ENCODE measurements around the gene GEMIN7.

The GEMIN7 gene

GRCh38 chr19:45090034-45090433, 11.0 kb downstream of the GEMIN7 start:
- no peak for DNase-seq (ENCODE audit: low spot score)

GRCh38 chr19:45090606-45091005, 11.5 kb downstream of the GEMIN7 start:
- DNase-seq (ENCODE audit: low spot score), result no peak

- DNase-seq (ENCODE audit: low spot score), result peak; percentile 99
These were observed 12.2 kb downstream of the GEMIN7 start for GRCh38 chr19:45091031-45091923.

GRCh38 chr19:45092747-45093678, 14.0 kb downstream of the GEMIN7 start, which contains the start of gene PPP1R37:
TSS of gene PPP1R37 (plus strand) at chr19:45093179. CDS start at chr19:45093326, 147 bp downstream.
- DNase-seq (ENCODE audit: low spot score), result peak; percentile 99

GRCh38 chr19:45094137-45094536, 15.1 kb downstream of the GEMIN7 start:
- no peak for DNase-seq (ENCODE audit: low spot score)

- DNase-seq (ENCODE audit: low spot score), result no peak
These were observed 15.6 kb downstream of the GEMIN7 start for GRCh38 chr19:45094707-45095106.

GRCh38 chr19:45095496-45096413, 16.7 kb downstream of the GEMIN7 start:
- DNase-seq (ENCODE audit: low spot score), result no peak

GRCh38 chr19:45096700-45097099, 17.6 kb downstream of the GEMIN7 start:
- DNase-seq (ENCODE audit: low spot score), result no peak

GRCh38 chr19:45097450-45097775, 18.4 kb downstream of the GEMIN7 start:
- DNase-seq (ENCODE audit: low spot score), result no peak

GRCh38 chr19:45097776-45098520, 18.9 kb downstream of the GEMIN7 start:
- DNase-seq (ENCODE audit: low spot score), result peak; percentile 92

- no peak for DNase-seq (ENCODE audit: low spot score)
These were observed 19.7 kb downstream of the GEMIN7 start for GRCh38 chr19:45098521-45099466.

GRCh38 chr19:45099467-45100191, 20.6 kb downstream of the GEMIN7 start:
- DNase-seq (ENCODE audit: low spot score), result no peak

- no peak for DNase-seq (ENCODE audit: low spot score)
These were observed 21.1 kb downstream of the GEMIN7 start for GRCh38 chr19:45100201-45100600.

GRCh38 chr19:45100846-45101252, 21.8 kb downstream of the GEMIN7 start:
- no peak for DNase-seq (ENCODE audit: low spot score)

GRCh38 chr19:45101806-45102205, 22.7 kb downstream of the GEMIN7 start:
- no peak for DNase-seq (ENCODE audit: low spot score)

GRCh38 chr19:45102481-45102880, 23.4 kb downstream of the GEMIN7 start:
- DNase-seq (ENCODE audit: low spot score), result no peak

- DNase-seq (ENCODE audit: low spot score), result no peak
These were observed 24.1 kb downstream of the GEMIN7 start for GRCh38 chr19:45103156-45103507.

- peak; percentile 68 for DNase-seq (ENCODE audit: low spot score)
These were observed 24.7 kb downstream of the GEMIN7 start for GRCh38 chr19:45103508-45104319.

Data from SW480 (cell line).